Fibroblast of lung (primary cell): ENCODE data around the gene ELL. TPM values are rescaled to one million over a fixed set of nuclear protein-coding genes. Genes with fewer than 3 reads are reported as not detected.

Experiments used
- DNase-seq, 2 donors: peaks; one replicate each; pipeline versions ENCODE4 v3.0.0 to v3.0.0-alpha.2; 2010; ENCODE audit warnings: low read depth in 2 of 2
- H2AFZ ChIP-seq: 2 replicates; pipeline ENCODE4 v1.5.1; 2012; ENCODE audit warnings: low read length, control low read depth, inconsistent platforms
- H3K27ac ChIP-seq: 2 replicates; pipeline ENCODE4 v1.5.1; 2011; ENCODE audit warnings: low read length, control low read depth; ENCODE audit not compliant: insufficient read depth
- H3K27me3 ChIP-seq: 2 replicates; pipeline ENCODE4 v1.5.1; 2011; ENCODE audit warnings: mild to moderate bottlenecking, low read length; ENCODE audit not compliant: control insufficient read depth, insufficient read depth
- H3K36me3 ChIP-seq: 2 replicates; pipeline ENCODE4 v1.5.1; 2011; ENCODE audit warnings: low read length; ENCODE audit not compliant: control insufficient read depth, insufficient read depth
- H3K4me1 ChIP-seq: 2 replicates; pipeline ENCODE4 v1.5.1; 2011; ENCODE audit warnings: low read length; ENCODE audit not compliant: control insufficient read depth, insufficient read depth; ENCODE audit errors: extremely low read depth
- H3K4me2 ChIP-seq: 2 replicates; pipeline ENCODE4 v1.5.1; 2011; ENCODE audit warnings: low read length, control low read depth; ENCODE audit not compliant: insufficient read depth; ENCODE audit errors: extremely low read depth
- H3K4me3 ChIP-seq, 4 experiments: fragments of 200-600 bp in 1 of 4; sonication (generic) in 1 of 4; replicated peaks in 1 of 4; 2 replicates each; pipeline ENCODE4 v1.5.1; 2011 to 2016; ENCODE audit warnings: low read length in 4 of 4, low read depth in 3 of 4, mild to moderate bottlenecking in 3 of 4, control low read depth in 2 of 4, inconsistent platforms in 1 of 4, mixed read lengths in 1 of 4; ENCODE audit not compliant: insufficient read depth in 1 of 4; ENCODE audit errors: control extremely low read depth in 1 of 4
- H3K79me2 ChIP-seq: 2 replicates; pipeline ENCODE4 v1.5.1; 2012; ENCODE audit warnings: mild to moderate bottlenecking, low read length, inconsistent platforms; ENCODE audit not compliant: control insufficient read depth, insufficient read depth
- H3K9ac ChIP-seq: 2 replicates; pipeline ENCODE4 v1.5.1; 2011; ENCODE audit warnings: mild to moderate bottlenecking, low read length, control low read depth; ENCODE audit not compliant: insufficient read depth
- H3K9me3 ChIP-seq: 2 replicates; pipeline ENCODE4 v1.5.1; 2012; ENCODE audit warnings: low read depth, low read length; ENCODE audit not compliant: control insufficient read depth, insufficient read depth
- H4K20me1 ChIP-seq: 2 replicates; pipeline ENCODE4 v1.5.1; 2011; ENCODE audit warnings: low read length; ENCODE audit not compliant: control insufficient read depth, insufficient read depth; ENCODE audit errors: extremely low read depth
- EZH2 ChIP-seq: IDR thresholded peaks from 2 replicates; pipeline ENCODE4 v1.5.1; 2012; ENCODE audit warnings: low read length, control low read depth, mild to moderate bottlenecking; ENCODE audit errors: missing control alignments
- polyA plus RNA-seq, 2 donors: library from polyadenylated mRNA; depleted of rRNA in 1 of 2; stranded (reverse) in 1 of 2; unstranded in 1 of 2; fragments of >200 nt; gene quantifications; 2 replicates each; pipeline ENCODE4 v1.2.1, GENCODE V29; 2011 to 2012; ENCODE audit warnings: missing spikeins in 1 of 2
- total RNA-seq: library from RNA; depleted of rRNA; stranded (reverse); fragments of >200 nt; gene quantifications from 2 replicates; pipeline ENCODE4 v1.2.1, GENCODE V29; 2014
- TF ChIP-seq, protein P1 (sequence below), 2 donors: IDR thresholded peaks in 1 of 2; conservative IDR thresholded peaks in 1 of 2; 1 replicate in 1 of 2; 2 replicates in 1 of 2; pipeline ENCODE4 v1.5.1; 2011 to 2012; ENCODE audit warnings: low read length in 2 of 2, control low read depth in 1 of 2, inconsistent platforms in 1 of 2, low read depth in 1 of 2, mild to moderate bottlenecking in 1 of 2

The ELL gene
- total and polyA plus RNA-seq, 2 donors (not counting 1 experiment from before 2014, with no cell fraction given): 4.4 to 18.7 TPM

DNA sequence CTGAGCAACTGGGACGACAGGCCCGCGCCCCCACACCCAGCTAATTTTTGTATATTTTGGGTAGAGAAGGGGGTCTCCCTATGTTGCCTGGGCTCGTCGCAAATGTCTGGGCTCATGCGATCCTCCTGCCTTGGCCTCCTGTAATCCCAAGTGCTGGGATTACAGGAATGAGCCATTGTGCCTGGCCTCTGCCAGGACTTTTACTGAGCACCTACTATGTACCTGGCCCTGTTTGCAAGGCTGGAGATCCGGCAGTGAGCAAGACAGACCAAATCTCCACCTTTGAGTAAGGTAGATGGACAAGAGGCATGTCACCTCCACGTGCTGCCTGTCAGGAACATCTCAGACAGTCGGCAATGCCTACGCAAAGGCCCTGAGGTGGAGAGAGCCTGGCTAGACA, 14.6 kb upstream of the ELL start:
- Histone ChIP-seq H4K20me1 (no peaks in the 10 kb centered on the region), H3K9me3 (no peaks in the 10 kb centered on the region), H3K27ac (no peak overlapping the region), H3K27me3 (no peaks in the 10 kb centered on the region), H3K36me3 (peaks cover 33% of the 10 kb centered on the region), H3K4me1 (no peaks in the 10 kb centered on the region), H3K79me2 (peaks cover 3% of the 10 kb centered on the region), H3K9ac (no peak overlapping the region), H3K4me2 (no peak overlapping the region), H2AFZ (no peak overlapping the region), H3K4me3 (no peak overlapping the region)
- DNase-seq: no peak
- TF ChIP-seq, protein P1, sequence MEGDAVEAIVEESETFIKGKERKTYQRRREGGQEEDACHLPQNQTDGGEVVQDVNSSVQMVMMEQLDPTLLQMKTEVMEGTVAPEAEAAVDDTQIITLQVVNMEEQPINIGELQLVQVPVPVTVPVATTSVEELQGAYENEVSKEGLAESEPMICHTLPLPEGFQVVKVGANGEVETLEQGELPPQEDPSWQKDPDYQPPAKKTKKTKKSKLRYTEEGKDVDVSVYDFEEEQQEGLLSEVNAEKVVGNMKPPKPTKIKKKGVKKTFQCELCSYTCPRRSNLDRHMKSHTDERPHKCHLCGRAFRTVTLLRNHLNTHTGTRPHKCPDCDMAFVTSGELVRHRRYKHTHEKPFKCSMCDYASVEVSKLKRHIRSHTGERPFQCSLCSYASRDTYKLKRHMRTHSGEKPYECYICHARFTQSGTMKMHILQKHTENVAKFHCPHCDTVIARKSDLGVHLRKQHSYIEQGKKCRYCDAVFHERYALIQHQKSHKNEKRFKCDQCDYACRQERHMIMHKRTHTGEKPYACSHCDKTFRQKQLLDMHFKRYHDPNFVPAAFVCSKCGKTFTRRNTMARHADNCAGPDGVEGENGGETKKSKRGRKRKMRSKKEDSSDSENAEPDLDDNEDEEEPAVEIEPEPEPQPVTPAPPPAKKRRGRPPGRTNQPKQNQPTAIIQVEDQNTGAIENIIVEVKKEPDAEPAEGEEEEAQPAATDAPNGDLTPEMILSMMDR (conservative IDR thresholded peaks at IDR 0.05 in 1 of 2, IDR thresholded peaks at IDR 0.05 in 1 of 2; ENCODE audit: low read depth in 1 of 2, low read length in 2 of 2): no peak
- TF ChIP-seq EZH2: no peak

DNA sequence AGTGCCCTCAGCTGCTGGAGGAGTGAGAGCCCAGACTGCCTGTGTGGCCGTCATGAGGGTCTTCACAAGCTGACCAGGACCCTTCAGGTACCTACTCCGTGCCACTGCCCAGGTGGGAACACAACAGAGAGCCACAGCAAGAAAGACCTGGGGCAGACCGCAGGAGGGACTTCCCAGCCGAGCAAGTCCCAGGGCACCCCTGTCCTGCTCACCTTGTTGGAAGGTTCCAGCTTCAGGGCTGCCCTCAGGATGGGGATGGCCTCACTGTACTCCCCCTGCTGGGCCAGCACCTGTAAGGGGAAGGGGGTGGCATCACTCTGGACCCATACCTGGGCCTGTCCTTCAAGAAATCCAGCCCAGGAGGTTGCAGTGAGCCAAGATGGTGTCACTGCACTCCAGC, 11.2 kb upstream of the ELL start:
- H3K27ac ChIP-seq: no peak overlapping the region
- DNase-seq: no peak
- H3K4me1 ChIP-seq: no peaks in the 10 kb centered on the region
- no peaks in the 10 kb centered on the region for H3K9me3 ChIP-seq
- TF ChIP-seq, protein P1 (conservative IDR thresholded peaks at IDR 0.05 in 1 of 2, IDR thresholded peaks at IDR 0.05 in 1 of 2; ENCODE audit: low read depth in 1 of 2, low read length in 2 of 2): no peak
- TF ChIP-seq EZH2: no peak
- no peak overlapping the region for H3K4me2 ChIP-seq
- no peaks in the 10 kb centered on the region for H3K27me3 ChIP-seq
- H3K9ac ChIP-seq: no peak overlapping the region
- no peaks in the 10 kb centered on the region for H4K20me1 ChIP-seq
- no peak overlapping the region for H3K4me3 ChIP-seq
- H2AFZ ChIP-seq: no peak overlapping the region
- H3K36me3 ChIP-seq: peaks cover 16% of the 10 kb centered on the region
- H3K79me2 ChIP-seq: no peaks in the 10 kb centered on the region

GRCh38 chr19:18532168-18532890, 10.5 kb upstream of the ELL start:
- TF ChIP-seq, protein P1 (conservative IDR thresholded peaks at IDR 0.05 in 1 of 2, IDR thresholded peaks at IDR 0.05 in 1 of 2; ENCODE audit: low read depth in 1 of 2, low read length in 2 of 2): no peak
- TF ChIP-seq EZH2: no peak
- no peaks in the 10 kb centered on the region for H3K79me2 ChIP-seq

More at GRCh38 chr19:18532168-18532890, 10.5 kb upstream of the ELL start:
- Histone ChIP-seq H3K4me2 (no peak overlapping the region), H3K4me1 (no peaks in the 10 kb centered on the region), H3K36me3 (peaks cover 14% of the 10 kb centered on the region), H3K9ac (no peak overlapping the region), H3K27ac (no peak overlapping the region), H2AFZ (no peak overlapping the region), H4K20me1 (no peaks in the 10 kb centered on the region), H3K27me3 (no peaks in the 10 kb centered on the region), H3K9me3 (no peaks in the 10 kb centered on the region), H3K4me3 (no peak overlapping the region)
- DNase-seq: no peak
